Measurements from ENCODE around the gene PNPLA1.

GRCh38 chr6:36245572-36246061 lies 24.2 kb upstream of the PNPLA1 start:
- no peak for TF ChIP-seq CTCF (IDR thresholded peaks at IDR 0.05)
- TF ChIP-seq POLR2A (IDR thresholded peaks at IDR 0.05) = no peak
